HG03460 (cell line): Measurements from ENCODE around the gene ARHGAP24.

Experiments
- ATAC-seq: cut with Tn5 transposase; IDR thresholded peaks from one replicate; pipeline ENCODE4 v1.9.1; 2021; ENCODE audit not compliant: unreplicated experiment

ARHGAP24 gene

DNA sequence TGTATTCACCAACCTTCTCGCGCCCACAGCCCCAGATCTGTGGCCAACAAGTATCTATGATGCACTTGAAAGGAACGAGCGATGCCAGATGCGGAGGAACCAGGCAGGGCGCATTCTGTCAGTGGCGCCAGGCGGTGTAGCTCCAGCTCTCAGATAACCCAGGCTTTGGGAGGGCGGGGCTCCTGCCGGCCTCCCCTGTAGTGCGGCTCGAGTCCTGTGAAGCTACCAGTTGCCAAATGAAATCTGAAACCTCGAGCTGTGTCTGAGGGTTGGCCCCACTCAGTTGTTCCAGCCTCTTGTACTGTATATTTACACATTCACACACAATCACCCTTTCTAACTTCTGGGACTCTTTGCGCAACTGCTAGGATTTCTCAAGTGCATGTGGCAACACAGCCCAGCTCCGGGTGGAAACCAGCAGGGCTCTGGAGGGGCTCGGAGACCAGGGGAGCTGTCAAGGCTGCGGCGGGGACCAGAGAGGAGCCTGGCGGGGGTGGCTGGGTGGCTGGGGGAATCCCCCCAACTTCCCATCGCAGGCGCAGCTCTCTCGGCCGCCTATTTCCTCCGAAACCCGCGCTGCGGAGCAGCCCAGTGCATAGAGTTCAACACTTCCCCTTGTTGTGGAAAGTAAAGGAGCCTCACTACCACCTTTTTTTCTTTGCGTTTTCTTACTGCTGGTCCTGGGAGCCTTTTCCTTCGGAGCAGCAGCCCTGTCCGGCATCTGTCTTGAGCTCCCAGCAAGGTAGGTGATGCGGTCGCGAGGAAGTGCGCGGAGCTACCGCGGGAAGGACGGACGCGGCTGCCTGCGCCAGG, at the start of gene ARHGAP24:
Gene ARHGAP24, plus strand, starts transcription at position 333 of the 813 bp plus-strand sequence.
- ATAC-seq, result peak; percentile 86

DNA sequence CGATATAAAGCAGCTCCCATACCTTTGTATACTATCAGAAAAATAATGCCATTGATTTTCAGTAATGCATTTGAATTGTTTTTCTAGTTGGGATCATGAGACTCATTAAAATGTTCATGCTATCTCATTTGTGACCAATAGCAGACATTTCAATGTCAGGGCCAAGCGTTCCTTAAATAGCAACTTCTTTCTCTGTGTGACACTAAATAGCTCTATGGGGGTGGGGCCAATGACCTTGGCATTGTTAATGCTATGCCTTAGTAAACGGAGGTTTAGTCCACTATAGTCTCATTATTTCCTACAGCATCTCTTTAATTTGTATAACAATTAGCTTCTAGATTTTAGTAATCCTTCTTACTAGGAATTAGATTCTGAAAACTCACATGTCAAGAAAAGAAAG, 48.6 kb upstream of the ARHGAP24 start:
- ATAC-seq, result no peak

DNA sequence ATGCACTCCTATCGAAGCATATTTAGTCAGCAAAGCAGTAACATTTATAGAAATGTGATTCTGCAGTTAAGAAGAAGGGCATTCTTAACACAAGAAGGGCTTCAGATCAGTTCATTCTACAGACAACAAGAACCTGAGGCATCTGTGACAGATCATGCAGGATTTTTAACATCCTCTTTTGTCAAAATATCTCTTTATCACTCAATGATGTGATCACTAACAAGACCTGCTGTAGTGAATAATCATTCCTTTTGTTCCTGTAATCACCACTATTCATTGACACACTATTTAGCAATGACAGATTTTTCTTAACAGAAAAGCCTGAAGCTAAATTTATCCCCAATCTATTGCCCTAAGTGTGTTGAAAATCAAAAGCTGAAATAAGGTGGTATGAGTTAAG, 47.8 kb upstream of the ARHGAP24 start:
- ATAC-seq, result no peak

DNA sequence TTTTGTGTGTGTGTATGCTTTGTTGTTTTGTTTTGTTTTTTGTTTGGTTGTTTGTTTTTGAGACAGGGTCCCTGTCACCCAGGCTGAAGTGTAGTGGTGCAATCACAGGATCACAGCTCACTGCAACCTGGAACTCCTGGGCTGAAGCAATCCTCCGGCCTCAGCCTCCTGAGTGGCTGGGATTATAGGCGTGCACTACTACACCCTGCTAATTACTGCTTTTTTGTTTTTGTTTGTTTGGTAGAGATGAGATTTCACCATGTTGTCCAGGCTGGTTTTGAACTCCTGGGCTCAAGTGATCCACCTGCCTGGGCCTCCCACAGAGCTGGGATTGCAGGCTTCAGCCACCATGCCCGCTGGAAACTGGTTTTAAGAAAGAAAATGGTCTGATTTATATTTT, 44.7 kb upstream of the ARHGAP24 start:
- ATAC-seq, result no peak

DNA sequence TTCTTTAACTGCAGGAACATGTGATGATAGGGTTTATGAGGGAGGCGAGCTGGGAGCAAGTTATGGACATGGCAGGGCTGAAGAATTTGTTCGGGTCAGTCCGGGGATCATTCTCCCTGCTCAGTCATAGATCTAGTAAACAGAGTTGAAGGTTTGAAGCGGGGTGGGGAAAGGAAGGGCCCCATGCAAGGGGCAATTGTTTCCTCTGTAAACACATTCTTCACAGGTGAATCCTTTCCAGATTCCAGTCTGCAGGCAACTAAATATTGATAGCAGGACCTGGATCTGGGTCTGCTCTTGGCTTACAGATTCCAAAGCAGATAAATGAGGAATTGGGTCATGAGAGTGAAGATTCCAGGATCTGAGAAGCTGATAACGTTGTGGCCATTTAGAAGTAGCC, 44.3 kb upstream of the ARHGAP24 start:
- no peak for ATAC-seq

DNA sequence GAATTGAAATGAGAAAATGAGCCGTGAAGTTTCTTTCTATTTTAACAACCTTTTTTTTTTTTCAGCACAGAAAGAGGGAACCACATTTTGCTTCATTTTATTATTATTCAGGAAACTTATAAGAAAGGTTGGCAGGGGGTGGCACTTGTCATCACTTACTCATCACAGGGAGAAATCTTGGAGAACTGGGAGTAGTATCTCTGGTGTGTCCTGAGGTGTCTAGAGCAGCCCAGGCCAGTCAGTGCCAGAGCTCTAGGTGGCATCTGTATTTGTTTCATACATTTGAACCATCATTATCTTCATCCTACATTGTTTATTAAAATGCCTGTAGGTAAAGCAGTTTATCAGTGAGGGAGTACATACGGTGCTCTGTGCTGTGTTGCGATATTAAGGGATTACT, 43.8 kb upstream of the ARHGAP24 start:
- ATAC-seq, result no peak

DNA sequence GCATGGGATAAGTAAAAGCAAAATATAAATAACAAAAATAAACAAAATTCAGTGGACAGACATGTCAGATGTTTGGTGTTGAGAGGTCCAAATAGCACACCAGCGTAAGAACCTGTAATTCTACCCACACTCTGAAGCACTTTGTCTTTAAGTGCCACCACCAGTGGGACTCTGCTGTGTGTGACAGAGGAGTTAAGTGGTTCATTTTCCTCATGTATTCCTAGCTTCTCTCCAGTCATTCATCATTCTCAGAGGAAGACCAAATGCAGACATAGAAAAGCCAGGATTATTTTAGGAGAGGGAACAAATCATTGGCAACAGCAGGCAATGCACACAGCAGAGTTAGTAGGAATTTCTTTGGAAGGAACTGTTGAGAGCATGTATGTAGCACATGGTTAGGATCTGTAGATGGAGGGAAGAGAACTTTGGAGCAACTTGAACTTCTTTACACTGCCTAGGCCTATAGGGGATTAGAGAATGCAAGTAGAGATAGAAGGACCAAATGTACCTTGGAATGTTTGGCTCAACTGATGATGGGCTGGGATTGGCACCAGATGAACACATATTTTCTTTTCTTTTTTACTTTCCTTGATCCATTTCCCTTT, 43.0 kb upstream of the ARHGAP24 start:
- no peak for ATAC-seq

DNA sequence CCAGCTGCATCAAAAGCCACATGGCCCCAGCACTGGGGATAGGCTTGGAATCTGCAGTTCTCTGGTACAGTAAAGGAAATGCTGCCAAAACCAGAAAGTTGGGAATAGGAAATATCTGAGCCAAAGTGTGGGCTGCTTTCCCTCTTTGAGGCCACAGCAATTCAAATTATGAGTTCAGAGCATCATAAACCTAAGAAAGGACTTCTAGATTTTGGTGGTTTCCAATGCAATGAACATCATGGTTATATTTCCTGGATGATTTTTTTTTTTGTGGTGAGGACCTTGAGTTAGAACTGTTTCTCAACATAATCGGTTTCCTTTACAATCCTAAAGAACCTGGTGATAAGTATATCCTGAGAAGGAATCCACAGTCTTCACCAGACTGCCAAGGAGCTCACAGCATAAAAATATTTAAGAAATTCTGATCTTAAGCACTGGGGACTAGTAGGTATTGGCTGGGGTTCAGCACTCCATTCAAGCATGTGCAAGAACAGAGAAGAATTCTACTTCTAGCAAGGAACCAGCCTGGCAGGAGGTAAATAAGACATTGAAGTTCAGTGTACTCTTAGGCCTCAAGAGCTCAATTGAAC, 29.8 kb upstream of the ARHGAP24 start:
- ATAC-seq, result no peak

DNA sequence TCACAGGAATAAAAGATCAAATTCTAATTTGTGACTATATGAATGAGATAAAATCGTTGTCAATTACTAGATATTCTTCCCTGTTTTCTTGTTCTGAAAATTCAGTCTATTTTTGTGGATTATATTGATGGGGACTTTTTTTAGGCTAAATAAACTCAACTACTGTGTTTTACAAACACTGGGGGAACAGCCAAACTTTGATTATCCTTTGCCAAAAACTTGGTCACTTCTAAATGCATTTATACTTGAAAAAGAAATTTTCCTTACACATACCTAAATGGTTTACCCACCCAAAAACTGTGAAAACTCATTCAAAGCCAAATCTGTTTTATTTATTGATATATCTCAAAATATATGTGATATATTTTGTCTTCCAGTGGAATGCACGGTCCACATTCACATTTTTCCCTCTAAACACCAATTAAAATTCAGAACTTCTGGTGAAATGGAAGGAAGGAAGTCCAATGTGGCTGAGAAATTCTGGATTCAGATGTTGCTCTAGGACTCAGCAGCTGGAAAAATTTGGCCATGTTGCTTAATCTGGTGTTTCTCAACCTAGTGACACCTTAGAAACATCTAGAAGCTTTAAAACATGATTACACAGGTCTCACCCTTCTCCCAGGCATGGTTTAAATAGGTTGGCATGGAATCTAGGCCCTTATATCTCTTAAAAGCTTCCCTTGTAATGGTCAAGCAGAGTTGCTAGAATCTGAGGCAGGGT, 28.6 kb upstream of the ARHGAP24 start:
- ATAC-seq, result no peak

DNA sequence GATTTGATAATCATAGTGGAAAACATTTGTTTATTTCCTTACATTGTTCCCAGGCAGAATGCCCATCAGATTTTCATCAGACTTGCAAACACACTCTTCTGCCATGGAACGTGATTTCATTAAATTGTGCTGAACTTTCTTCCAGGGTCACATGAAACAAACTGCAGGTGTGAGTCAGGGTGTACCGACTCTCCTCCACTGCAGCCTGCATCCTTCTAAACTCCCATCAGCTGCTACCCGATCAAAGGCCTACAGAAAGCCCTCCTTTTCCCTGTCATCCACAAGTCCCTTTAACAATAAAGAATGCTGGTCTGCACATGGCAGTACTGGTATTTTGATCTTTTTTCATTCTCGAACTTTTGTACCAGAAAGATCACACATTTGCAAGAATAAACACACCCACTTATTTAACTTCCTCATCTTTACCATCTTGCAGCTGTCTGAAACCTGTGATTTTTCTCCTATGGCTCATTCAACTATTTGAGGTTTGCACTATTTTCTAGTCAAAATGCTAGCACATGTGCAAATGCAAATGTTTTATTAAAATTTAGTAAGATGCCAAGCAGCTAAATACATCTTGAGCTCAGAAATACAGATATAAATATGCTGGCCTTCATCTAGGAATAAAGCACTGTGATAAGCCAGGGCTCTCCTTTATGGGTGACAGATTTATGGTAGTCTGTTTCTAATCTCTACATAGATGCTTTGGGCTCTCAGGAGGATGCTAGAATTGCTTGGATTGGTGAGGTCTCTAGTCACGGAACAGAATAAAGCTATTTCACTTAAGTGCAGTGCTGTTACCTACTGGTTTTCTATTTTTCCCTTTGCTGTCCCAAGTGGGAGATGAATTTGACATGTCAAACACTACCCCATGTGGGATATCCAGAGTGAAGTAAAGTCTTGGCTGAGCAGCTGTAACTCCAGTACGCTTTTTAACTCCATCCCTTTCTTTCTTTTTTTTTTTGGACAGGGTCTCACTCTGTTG, 25.8 kb upstream of the ARHGAP24 start:
- ATAC-seq, result no peak

DNA sequence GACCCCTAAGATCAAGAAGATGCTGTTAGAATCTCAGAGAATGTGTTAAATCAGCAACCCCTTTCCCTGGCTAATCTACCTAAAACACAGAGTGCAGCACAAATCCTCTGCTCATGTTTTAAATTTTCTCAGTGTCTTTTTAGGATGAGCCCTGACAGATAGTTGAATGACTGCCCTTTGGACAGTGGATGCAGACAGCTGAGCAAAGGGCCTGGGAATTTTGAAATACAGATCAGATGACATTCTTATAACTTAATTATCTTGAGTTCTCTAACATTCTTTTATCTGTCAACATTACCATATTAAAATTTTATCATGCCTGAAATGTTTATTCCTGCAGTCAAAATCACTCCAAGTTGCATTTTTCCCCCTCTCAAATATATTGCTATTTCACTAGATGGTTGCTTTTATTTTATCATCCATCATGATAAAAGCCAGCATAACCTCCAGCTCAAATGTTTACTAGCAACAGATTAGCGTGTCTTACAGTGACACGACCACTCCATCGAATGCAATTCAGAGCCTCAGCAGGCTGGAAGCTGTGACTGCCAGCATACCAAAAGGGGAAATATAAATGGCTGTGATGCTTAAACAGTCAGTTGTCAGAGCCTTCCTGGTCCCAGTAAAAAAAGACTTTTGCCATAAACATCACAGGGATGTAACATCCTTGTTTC, 22.8 kb upstream of the ARHGAP24 start:
- ATAC-seq, result no peak

DNA sequence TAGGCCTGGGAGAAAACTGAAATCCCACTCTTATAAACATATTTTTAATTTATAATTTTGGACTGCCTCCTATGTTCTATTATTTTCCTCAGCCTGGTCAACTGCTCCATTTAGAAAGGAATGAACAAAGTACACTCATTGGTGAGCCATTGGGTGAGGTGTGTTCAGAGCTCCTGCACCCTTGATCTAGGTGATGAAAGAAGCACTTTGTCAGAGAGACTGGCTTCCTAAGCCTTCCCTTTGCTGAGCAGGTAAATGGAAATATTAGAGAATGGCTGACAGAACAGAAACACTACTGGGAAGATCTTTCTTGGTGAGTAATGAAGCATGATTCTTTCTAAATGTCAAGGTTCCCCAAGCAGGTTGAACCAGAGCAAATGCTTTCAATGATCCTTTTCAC, 19.0 kb upstream of the ARHGAP24 start:
- ATAC-seq, result no peak

DNA sequence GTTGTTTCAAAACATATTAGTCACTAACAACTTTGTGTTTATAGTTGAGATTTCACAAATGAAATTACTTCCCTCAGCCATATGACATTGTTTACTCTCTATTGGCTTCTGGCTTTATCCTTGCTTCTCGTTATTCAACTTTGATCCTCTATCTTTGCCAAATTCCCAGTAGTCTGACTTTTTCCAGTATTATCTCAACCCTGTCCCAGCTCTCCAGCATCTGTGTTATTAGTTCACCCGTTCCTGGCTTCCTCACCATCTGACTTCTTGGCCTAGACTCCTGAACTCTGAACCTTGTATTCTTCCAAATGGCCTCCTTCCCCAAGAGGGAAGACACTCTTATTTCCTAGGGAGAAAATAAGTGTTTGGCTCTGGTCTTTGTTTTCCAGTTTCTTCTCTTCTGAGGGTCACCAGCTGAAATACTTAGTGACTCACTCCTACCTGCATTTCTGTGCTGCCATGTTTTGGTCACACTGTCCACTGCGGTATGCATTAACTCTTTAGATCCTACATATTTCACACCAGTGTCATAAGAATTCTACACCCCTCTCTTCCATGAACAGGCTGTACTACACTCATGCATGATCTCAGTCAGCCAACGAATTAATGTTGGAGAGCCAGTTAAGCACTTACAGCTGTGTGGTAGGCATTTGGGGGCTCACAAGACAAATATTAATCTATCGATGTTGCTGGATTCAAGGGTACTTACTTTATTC, 17.0 kb upstream of the ARHGAP24 start:
- no peak for ATAC-seq

DNA sequence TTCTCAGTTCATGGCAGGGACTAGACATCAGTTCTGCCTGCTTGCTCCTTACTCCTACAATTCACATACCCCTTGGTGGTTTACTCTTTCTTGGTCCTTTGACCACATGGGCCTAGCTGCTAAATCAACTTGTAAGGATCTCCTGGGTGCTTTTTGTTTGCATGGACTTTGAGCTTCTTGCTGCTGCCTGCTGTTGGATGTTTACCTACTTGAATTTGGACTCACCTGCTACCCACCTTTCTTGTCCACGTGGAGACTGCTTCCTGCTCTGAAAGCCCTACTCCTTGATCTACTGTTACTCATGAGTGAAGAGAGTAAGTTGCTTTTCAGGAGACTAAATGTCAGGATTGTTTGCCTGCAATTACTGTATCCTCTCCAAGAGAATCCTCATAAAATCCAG, 15.2 kb upstream of the ARHGAP24 start:
- no peak for ATAC-seq

DNA sequence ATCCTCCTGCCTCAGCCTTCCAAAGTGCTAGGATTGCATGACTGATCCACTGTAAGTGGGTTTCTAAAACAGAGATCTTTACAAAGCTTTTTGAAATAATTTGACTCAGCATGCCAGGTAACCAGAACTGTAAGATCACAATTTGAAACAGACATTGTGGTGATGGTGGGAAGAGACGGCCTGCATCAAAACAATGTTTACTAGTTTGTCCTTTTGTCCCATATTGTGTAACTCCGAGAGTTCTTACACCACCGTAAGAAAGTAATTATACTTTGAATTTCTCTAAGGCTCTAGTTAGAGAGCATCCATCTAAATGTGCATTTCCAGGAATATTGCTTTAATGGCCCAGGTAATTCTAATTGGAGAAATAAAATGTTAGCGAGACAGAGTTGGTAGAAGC, 594 bp upstream of the ARHGAP24 start:
- ATAC-seq, result no peak

DNA sequence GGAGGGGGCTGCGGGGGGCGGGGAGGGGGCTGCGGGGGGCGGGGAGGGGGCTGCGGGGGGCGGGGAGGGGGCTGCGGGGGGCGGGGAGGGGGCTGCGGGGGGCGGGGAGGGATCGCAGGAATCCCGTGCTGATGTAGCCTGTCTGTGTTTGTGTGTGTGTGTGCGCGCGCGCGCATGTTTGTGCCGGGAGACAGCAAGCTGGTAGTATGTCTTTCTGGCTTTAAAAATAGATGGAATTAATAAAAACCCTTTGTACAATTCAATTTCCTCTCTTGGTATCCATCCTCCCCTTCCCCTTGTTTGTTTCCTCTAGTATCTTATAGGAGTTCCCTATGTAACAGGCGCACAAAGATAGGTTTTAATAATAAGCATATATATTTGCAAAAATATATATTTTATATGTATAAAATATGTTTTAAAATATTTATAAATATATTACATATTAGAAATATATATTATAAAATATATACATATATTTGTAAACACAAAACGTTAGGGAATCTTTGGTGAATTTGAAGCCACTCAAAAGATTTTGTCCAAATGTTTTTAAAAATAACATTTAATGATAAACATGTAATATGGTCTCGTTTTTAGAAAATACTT, 782 bp downstream of the ARHGAP24 start:
- no peak for ATAC-seq

DNA sequence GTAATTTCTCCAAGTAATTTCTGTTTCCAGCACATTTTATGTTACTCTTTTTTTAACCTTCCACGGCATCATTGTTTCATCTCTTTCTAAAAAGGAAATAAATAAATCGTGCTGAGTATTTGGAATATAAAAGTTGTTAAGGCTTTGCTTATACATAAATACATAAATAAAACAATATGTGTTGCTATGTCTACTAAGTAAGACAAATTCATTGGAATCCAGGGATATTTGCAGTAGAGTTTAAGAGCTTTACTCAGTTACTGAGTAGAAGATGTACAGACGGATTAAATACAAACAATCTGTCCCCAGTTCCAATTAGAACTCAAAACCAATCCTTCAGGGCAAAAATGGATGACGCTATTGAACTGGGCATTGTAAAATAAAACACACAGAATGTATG, 1.4 kb downstream of the ARHGAP24 start:
- no peak for ATAC-seq

DNA sequence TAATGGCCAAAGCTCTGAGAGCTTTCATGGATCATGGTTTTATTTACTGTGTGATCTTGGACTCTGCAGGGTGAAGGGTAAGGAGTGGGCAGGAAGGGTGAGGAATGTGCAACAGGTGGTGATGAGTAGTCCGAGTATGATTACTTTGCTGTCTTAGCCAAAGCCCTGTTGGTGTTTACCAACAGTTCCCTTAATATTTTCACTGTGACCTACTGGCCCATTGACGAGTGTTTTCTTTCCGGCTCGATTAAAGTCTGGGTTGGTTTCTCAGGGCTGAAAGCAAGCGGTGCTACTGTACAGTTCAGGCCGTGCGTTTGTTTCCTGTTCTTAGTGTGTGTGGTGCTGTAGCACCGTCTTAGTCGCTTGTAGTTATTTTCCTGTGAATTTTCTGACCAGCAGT, 2.6 kb downstream of the ARHGAP24 start:
- ATAC-seq, result peak; percentile 29

DNA sequence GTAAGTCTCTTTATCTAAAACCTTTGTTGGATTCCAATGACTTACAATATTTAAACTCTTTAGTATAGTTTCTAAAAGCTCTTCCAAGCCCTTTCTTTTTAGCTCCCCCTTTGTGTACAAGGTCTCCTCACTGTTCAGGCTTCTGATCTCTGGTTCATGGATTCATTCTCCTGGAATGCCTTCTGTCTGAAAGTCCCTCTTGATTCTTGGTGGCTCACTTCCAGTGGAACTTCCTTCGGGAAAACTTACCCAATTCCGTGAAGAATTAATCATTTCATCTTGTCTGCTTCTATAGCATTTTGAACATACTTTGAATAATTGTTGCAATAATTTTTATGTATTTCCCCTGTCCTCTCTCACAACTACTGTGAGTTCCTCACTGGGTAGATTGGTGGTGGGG, 3.6 kb downstream of the ARHGAP24 start:
- ATAC-seq, result no peak
